ENCODE results near the gene IMPG1. TPM values are rescaled to one million over a fixed set of nuclear protein-coding genes. Genes with fewer than 3 reads are reported as not detected.
"Not testable (repeated sequence)": the region's sequence is repeated elsewhere in the genome, so short reads cannot be mapped to it uniquely, and the experiment has no call there.

Gene IMPG1
- total RNA-seq, 1 experiment from 2014 or later, result not detected

DNA sequence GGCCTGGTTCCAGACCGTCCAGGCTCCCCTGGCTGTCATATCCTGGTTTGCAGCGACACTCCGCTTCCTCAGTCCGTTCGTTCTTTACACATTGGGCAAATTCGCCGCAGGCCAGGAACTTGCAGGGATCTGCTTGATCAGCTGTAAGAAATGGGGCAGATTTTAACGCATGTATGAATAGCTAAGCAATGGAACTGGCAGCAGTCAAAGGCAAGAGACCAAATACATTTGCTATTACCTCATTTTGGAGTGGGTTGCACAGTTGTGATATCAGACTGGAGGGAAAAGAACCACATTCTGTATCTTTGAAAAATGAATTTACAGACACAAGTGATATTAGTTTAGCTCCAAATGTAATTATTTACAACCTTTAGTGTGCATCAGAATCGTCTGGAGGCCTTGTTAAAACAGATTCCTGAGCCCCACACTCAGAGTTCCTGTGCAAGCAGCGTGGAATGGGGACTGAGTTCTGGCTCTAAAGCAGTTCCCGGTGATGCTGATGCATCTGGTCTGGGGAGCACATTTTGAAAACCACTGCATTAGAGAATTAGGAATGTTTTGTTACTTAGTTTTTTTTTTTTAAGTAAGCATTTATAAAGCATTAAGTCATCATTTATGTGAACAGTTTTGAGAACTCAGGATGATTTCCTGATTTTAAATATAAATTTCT is 141.3 kb downstream of the IMPG1 start:
- no peak overlapping the region for H3K4me3 ChIP-seq
- H3K36me3 ChIP-seq, result no peaks in the 10 kb centered on the region
- no peak for DNase-seq
- H3K9me3 ChIP-seq, result no peaks in the 10 kb centered on the region
- no peaks in the 10 kb centered on the region for H3K27me3 ChIP-seq

DNA sequence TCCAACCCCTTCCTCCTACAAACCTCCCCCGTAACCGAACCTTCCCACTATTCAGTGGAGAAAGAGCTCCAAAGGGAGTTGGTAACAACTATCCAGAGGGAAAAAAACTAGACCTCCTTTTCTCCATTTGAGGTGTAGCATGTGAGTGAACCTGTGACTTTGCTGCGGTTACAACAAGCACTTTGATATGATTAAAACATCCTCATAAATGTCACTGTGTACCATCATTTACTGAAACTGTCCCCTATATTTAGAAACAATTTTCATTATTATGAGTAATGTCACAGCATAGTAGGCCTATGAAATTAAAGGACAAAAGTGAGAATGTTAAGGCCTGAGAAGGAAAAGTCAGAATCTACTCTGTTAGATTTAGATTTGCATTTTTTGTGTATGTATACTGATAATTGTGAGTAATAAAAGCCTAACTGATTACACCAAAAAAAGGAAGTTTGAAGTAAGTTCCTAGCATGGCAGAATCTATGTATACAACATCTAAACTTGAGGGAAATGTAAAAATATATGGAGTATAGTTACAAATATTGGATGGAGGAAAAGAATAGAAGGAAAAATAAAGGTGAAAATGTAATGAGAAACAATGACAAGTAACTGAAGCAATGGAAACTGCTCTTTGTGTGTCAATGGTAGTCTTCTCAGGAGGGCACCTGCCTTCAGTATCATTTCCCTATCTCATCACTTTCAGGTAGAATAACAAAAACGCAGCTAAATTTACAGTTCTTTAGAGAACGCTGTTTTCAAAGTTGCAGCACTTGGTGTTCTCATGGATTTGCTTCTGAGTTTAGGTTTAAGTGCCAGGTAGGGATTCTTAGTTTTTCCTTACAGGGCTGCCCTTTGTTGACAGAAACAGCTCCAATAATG is 145.9 kb downstream of the IMPG1 start:
- Histone ChIP-seq H3K27me3 (no peaks in the 10 kb centered on the region), H3K9me3 (no peaks in the 10 kb centered on the region), H3K4me3 (no peak overlapping the region), H3K36me3 (no peaks in the 10 kb centered on the region)
- no peak for DNase-seq

GRCh38 chr6:75922226-75922625 is 150.2 kb downstream of the IMPG1 start:
- H3K36me3 ChIP-seq, result no peaks in the 10 kb centered on the region
- no peak overlapping the region for H3K4me3 ChIP-seq
- H3K9me3 ChIP-seq, result no peaks in the 10 kb centered on the region
- no peak for DNase-seq
- H3K27me3 ChIP-seq, result no peaks in the 10 kb centered on the region

- DNase-seq, result no peak
- Histone ChIP-seq H3K27me3 (no peaks in the 10 kb centered on the region), H3K9me3 (no peaks in the 10 kb centered on the region), H3K36me3 (no peaks in the 10 kb centered on the region), H3K4me3 (no peak overlapping the region)
These were observed 159.4 kb downstream of the IMPG1 start for GRCh38 chr6:75913040-75913439.

DNA sequence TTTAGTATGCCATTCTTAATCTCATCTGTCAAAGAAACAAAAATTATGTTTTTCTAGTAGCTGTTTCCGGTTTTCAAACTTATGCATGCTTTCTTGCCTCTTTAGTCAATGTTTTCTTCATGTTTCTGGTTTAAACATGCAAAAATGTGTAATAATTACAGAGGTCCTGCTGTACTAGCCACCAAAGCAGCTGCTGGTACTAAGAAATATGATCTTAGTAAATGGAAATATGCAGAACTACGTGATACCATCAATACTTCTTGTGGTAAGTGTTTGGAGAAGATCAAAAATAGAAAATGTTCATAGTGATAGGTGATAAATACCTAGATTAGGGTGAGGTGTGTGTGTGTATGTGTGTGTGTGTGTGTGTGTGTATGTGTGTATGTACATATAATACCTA is 165.0 kb downstream of the IMPG1 start:
- H3K27me3 ChIP-seq, result no peaks in the 10 kb centered on the region
- no peak overlapping the region for H3K4me3 ChIP-seq
- H3K9me3 ChIP-seq, result no peaks in the 10 kb centered on the region
- H3K36me3 ChIP-seq, result no peaks in the 10 kb centered on the region
- no peak for DNase-seq

DNA sequence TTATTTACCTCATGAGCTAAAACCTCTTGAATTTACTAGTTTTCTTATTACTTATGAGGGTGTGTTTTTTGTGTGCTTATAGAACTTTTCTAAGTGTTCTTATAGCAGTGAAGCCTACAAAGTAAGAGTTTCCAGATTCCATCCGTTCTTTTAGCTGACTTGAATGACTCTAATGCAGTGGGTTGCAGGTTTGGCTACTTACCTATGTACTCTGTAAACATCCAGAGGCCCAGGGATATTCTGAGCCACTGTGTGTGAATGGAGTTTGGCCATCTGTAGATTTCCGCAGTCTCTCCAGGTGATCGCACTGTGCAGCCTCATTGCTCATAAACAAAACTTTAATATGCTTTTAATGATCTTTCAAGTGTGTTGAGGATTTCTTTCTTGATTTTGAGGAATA is 165.6 kb downstream of the IMPG1 start:
- no peaks in the 10 kb centered on the region for H3K36me3 ChIP-seq
- H3K9me3 ChIP-seq, result no peaks in the 10 kb centered on the region
- DNase-seq, result no peak
- no peak overlapping the region for H3K4me3 ChIP-seq
- no peaks in the 10 kb centered on the region for H3K27me3 ChIP-seq

DNA sequence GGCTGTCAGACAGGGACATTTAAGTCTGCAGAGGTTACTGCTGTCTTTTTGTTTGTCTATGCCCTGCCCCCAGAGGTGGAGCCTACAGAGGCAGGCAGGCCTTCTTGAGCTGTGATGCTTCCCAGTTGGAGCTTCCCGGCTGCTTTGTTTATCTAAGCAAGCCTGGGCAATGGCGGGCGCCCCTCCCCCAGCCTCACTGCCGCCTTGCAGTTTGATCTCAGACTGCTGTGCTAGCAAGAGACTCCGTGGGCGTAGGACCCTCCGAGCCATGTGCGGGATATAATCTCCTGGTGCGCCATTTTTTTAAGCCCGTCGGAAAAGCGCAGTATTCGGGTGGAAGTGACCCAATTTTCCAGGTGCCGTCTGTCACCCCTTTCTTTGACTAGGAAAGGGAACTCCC is 167.3 kb downstream of the IMPG1 start:
- H3K4me3 ChIP-seq, H3K9me3 ChIP-seq, H3K36me3 ChIP-seq, H3K27me3 ChIP-seq, DNase-seq: not testable (repeated sequence)

- not testable (repeated sequence) for H3K36me3 ChIP-seq, H3K4me3 ChIP-seq, H3K27me3 ChIP-seq, H3K9me3 ChIP-seq, DNase-seq
These were observed 172.2 kb downstream of the IMPG1 start for GRCh38 chr6:75900216-75900615.

DNA sequence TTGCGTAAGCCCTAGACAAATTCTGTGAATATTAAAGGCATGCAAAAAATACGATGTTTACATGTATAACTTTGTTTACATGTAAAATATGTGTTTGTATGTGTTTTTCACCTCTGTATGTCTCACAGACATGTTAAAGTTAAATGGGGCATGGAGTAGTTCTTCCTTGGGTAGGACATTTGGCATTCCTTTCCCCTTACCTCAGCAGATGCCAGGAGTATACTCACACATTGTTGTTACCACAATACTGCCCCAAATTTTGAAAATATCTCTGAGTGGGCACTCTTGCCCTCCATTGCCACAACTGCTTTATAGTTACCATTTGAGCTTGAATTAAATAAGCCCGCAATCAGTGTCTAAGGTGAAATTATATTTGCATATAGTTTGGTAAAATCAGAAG is 175.9 kb downstream of the IMPG1 start:
- no peak for DNase-seq
- Histone ChIP-seq H3K4me3 (no peak overlapping the region), H3K9me3 (no peaks in the 10 kb centered on the region), H3K27me3 (no peaks in the 10 kb centered on the region), H3K36me3 (no peaks in the 10 kb centered on the region)

- H3K27me3 ChIP-seq, result no peaks in the 10 kb centered on the region
- H3K36me3 ChIP-seq, result no peaks in the 10 kb centered on the region
- no peak overlapping the region for H3K4me3 ChIP-seq
- DNase-seq, result no peak
- no peaks in the 10 kb centered on the region for H3K9me3 ChIP-seq
These were observed 178.7 kb downstream of the IMPG1 start for GRCh38 chr6:75893776-75894152.

DNA sequence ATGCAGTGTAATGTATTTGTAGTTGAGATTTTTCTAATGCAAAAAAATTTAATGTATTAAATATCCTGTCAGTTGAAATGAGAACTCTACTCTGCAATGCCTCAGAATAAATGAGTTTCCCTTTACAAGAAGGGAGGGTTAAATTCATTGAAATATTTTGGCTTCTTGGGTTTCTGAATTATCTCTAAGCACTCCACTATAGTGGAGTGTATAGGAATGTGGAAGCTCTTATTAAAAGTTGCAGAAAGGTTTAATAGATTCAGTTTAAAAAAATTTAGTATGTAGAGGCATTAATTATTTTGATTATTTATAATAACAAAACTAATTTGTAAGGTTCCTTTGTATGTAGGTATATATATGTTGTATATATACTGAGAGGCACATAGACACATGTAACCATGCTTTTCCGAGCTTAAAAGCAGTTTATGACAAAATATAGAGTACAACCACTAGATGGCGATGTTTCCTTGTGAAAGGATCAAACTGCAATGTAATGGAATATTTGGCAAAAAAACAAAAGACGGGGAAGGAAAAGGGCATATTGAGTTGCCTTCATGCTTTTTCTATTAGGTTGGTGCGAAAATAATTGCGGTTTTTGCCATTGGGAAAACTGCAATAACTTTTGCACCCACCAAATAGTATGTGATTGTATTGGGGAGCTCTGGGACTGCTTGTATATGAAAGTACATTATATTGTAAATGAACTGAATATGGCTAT is 179.2 kb downstream of the IMPG1 start:
- Histone ChIP-seq H3K4me3 (no peak overlapping the region), H3K9me3 (no peaks in the 10 kb centered on the region), H3K27me3 (no peaks in the 10 kb centered on the region), H3K36me3 (no peaks in the 10 kb centered on the region)
- no peak for DNase-seq

DNA sequence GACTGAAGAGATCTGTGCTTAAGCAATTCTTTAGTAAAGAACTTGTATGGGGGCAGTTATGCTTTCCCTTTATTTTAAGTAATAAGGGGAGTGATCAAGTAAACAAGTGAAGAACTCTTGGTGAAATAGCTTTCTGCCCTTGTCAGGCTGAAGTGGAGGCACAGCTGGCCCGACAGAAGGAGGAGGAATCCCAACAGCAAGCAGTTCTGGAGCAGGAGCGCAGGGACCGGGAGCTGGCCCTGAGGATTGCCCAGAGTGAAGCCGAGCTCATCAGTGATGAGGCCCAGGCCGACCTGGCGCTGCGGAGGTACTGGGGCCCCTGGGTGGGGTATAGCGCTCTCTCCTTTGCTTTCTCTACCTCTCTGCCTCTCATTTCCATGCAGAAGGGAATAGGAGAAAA is 180.1 kb downstream of the IMPG1 start:
- Histone ChIP-seq H3K9me3 (no peaks in the 10 kb centered on the region), H3K4me3 (no peak overlapping the region), H3K36me3 (no peaks in the 10 kb centered on the region), H3K27me3 (no peaks in the 10 kb centered on the region)
- DNase-seq, result no peak

GRCh38 chr6:75884822-75885221 is 187.6 kb downstream of the IMPG1 start:
- Histone ChIP-seq H3K9me3 (no peaks in the 10 kb centered on the region), H3K4me3 (no peak overlapping the region), H3K36me3 (no peaks in the 10 kb centered on the region; the same call in 1 of the 2 replicates), H3K27me3 (no peaks in the 10 kb centered on the region)
- DNase-seq, result no peak

DNA sequence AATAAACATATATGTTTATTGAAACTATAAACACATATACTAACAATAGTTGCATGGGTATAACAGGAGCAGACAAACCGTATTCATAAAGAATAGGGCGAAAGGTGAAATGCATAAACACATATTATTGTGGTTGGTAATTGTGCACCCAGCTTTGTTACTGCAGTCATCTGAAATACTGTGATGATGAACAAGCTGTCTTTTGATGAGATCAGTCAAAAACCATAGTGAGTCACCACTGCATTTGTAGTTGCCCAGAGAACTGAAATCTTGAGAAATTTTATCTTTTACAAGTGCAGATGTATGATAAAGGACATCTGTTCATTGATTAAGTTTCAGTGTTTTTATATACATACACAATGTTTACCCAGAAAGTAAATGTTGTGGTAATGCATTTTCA is 189.7 kb downstream of the IMPG1 start:
- Histone ChIP-seq H3K4me3 (no peak overlapping the region), H3K27me3 (no peaks in the 10 kb centered on the region), H3K9me3 (no peaks in the 10 kb centered on the region), H3K36me3 (no peaks in the 10 kb centered on the region; the same call in 1 of the 2 replicates)
- no peak for DNase-seq

- Histone ChIP-seq H3K4me3 (no peak overlapping the region), H3K36me3 (no peaks in the 10 kb centered on the region; the same call in 1 of the 2 replicates), H3K27me3 (no peaks in the 10 kb centered on the region), H3K9me3 (no peaks in the 10 kb centered on the region)
- DNase-seq, result no peak
These were observed 192.2 kb downstream of the IMPG1 start for GRCh38 chr6:75880305-75880704.

DNA sequence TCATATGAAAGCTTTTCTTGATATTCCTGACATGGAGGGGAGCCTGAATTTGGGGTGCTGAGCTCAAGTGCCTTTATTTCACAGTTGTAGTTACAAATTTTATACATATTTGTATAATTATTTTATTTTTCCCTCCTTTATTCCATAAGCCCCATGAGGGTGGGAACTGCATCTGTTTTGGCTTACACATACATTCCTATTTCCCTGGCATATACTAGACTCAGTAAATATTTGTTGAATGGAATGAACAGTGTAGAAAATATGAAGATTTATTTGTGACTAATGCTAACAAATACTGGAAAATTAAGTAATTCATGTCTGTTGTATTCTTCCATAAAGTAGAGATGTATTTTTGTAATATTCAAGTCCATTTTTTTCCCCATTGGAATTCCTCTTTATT is 196.3 kb downstream of the IMPG1 start:
- H3K4me3 ChIP-seq, result no peak overlapping the region
- no peaks in the 10 kb centered on the region for H3K27me3 ChIP-seq
- H3K36me3 ChIP-seq, result no peaks in the 10 kb centered on the region
- no peaks in the 10 kb centered on the region for H3K9me3 ChIP-seq
- no peak for DNase-seq

- no peaks in the 10 kb centered on the region for H3K36me3 ChIP-seq
- DNase-seq, result no peak
- H3K4me3 ChIP-seq, result no peak overlapping the region
- no peaks in the 10 kb centered on the region for H3K9me3 ChIP-seq
- H3K27me3 ChIP-seq, result no peaks in the 10 kb centered on the region
These were observed 198.2 kb downstream of the IMPG1 start for GRCh38 chr6:75874224-75874623.
